ENCODE data around the gene EIF4A3.

- TF ChIP-seq BHLHE40 (IDR thresholded peaks at IDR 0.05; ENCODE audit: borderline replicate concordance) (no peak), SUZ12 (IDR thresholded peaks at IDR 0.05) (no peak), SP1 (IDR thresholded peaks at IDR 0.05) (no peak), FOXM1 (IDR thresholded peaks at IDR 0.05; ENCODE audit: borderline replicate concordance) (no peak), NFRKB (IDR thresholded peaks at IDR 0.05) (no peak), ZNF384 (IDR thresholded peaks at IDR 0.05) (no peak), ELF4 (IDR thresholded peaks at IDR 0.05) (no peak), FOXA1 (IDR thresholded peaks at IDR 0.05) (no peak), ARNT (IDR thresholded peaks at IDR 0.05) (no peak), HDGF (IDR thresholded peaks at IDR 0.05; ENCODE audit: borderline replicate concordance) (no peak)
Observed at GRCh38 chr17:80110447-80110812, 36.5 kb downstream of the EIF4A3 start.
